Liver (tissue), 9 donors: Measurements from ENCODE around the gene CGB7. TPM values are rescaled to one million over a fixed set of nuclear protein-coding genes. Genes with fewer than 3 reads are reported as not detected.
A peak's percentile ranks its signal among the peaks of the same experiment; 100 is the strongest.

ENCODE experiments used
- DNase-seq: peaks from one replicate; pipeline ENCODE4 v3.0.0-alpha.2; 2017; ENCODE audit warnings: low spot score
- H3K27ac ChIP-seq, 2 donors: one replicate each; pipeline ENCODE4 v1.7.0; 2013; ENCODE audit warnings: inconsistent platforms in 2 of 2, low read length in 2 of 2, control low read depth in 1 of 2, low read depth in 1 of 2, mild to moderate bottlenecking in 1 of 2
- H3K27me3 ChIP-seq, 4 donors: one replicate each; pipeline versions ENCODE4 v1.6.1 to v1.7.0; 2013; ENCODE audit warnings: low read length in 3 of 4, inconsistent platforms in 1 of 4, mild to moderate bottlenecking in 1 of 4, moderate library complexity in 1 of 4; ENCODE audit not compliant: control insufficient read depth in 4 of 4, insufficient read depth in 4 of 4
- H3K36me3 ChIP-seq, 4 donors: one replicate each; pipeline versions ENCODE4 v1.6.1 to v1.7.0; 2013; ENCODE audit warnings: low read length in 3 of 4, mild to moderate bottlenecking in 3 of 4, low read depth in 1 of 4, moderate library complexity in 1 of 4; ENCODE audit not compliant: control insufficient read depth in 4 of 4, insufficient read depth in 3 of 4
- H3K4me1 ChIP-seq, 4 donors: one replicate each; pipeline versions ENCODE4 v1.6.1 to v1.7.0; 2013; ENCODE audit warnings: low read length in 3 of 4, mild to moderate bottlenecking in 3 of 4, moderate library complexity in 1 of 4; ENCODE audit not compliant: control insufficient read depth in 4 of 4, insufficient read depth in 4 of 4
- H3K4me3 ChIP-seq, 3 donors: one replicate each; pipeline versions ENCODE4 v1.6.1 to v1.7.0; 2013; ENCODE audit warnings: low read length in 3 of 3, control low read depth in 1 of 3, low read depth in 1 of 3, mild to moderate bottlenecking in 1 of 3
- H3K9ac ChIP-seq, 2 donors: one replicate each; pipeline ENCODE4 v1.7.0; 2013; ENCODE audit warnings: low read length in 2 of 2, mild to moderate bottlenecking in 2 of 2, moderate library complexity in 2 of 2, control low read depth in 1 of 2, low read depth in 1 of 2
- H3K9me3 ChIP-seq, 4 donors: one replicate each; pipeline versions ENCODE4 v1.6.1 to v1.7.0; 2013; ENCODE audit warnings: low read length in 3 of 4; ENCODE audit not compliant: control insufficient read depth in 4 of 4
- ATF3 ChIP-seq: IDR thresholded peaks from 2 replicates; pipeline ENCODE4 v1.6.1; 2016; ENCODE audit warnings: antibody characterized with exemption
- EGR1 ChIP-seq, 2 donors: IDR thresholded peaks; 2 replicates each; pipeline ENCODE4 v1.6.1; 2016 to 2018; ENCODE audit warnings: antibody characterized with exemption in 2 of 2, low read depth in 2 of 2
- FOXA1 ChIP-seq: IDR thresholded peaks from 2 replicates; pipeline ENCODE4 v1.6.1; 2016; ENCODE audit warnings: antibody characterized with exemption
- FOXA2 ChIP-seq: IDR thresholded peaks from 2 replicates; pipeline ENCODE4 v1.6.1; 2016; ENCODE audit warnings: antibody characterized with exemption
- GABPA ChIP-seq, 2 donors: IDR thresholded peaks in 1 of 2; conservative IDR thresholded peaks in 1 of 2; 2 replicates each; pipeline ENCODE4 v1.6.1; 2016; ENCODE audit warnings: antibody characterized with exemption in 2 of 2, mild to moderate bottlenecking in 1 of 2, moderate library complexity in 1 of 2
- HNF4A ChIP-seq, 2 donors: conservative IDR thresholded peaks; 2 replicates each; pipeline ENCODE4 v1.6.1; 2016; ENCODE audit warnings: antibody characterized with exemption in 2 of 2, mild to moderate bottlenecking in 2 of 2
- JUND ChIP-seq, 2 donors: IDR thresholded peaks; 2 replicates each; pipeline ENCODE4 v1.6.1; 2016; ENCODE audit warnings: antibody characterized with exemption in 2 of 2
- MAX ChIP-seq: IDR thresholded peaks from 2 replicates; pipeline ENCODE4 v1.6.1; 2016; ENCODE audit warnings: antibody characterized with exemption
- NR2F2 ChIP-seq: IDR thresholded peaks from 2 replicates; pipeline ENCODE4 v1.6.1; 2016; ENCODE audit warnings: antibody characterized with exemption
- RAD21 ChIP-seq, 2 donors: IDR thresholded peaks; 2 replicates each; pipeline ENCODE4 v1.6.1; 2016; ENCODE audit warnings: antibody characterized with exemption in 2 of 2, mild to moderate bottlenecking in 2 of 2
- REST ChIP-seq: IDR thresholded peaks from 2 replicates; pipeline ENCODE4 v1.6.1; 2016; ENCODE audit warnings: antibody characterized with exemption, mild to moderate bottlenecking
- RXRA ChIP-seq, 2 donors: IDR thresholded peaks; 2 replicates each; pipeline ENCODE4 v1.6.1; 2017 to 2018; ENCODE audit warnings: antibody characterized with exemption in 2 of 2, mild to moderate bottlenecking in 1 of 2
- SP1 ChIP-seq: IDR thresholded peaks from 2 replicates; pipeline ENCODE4 v1.6.1; 2018; ENCODE audit warnings: antibody characterized with exemption, mild to moderate bottlenecking
- TAF1 ChIP-seq: conservative IDR thresholded peaks from 2 replicates; pipeline ENCODE4 v1.6.1; 2016; ENCODE audit warnings: antibody characterized with exemption, mild to moderate bottlenecking
- ZBTB33 ChIP-seq: IDR thresholded peaks from 2 replicates; pipeline ENCODE4 v1.6.1; 2016; ENCODE audit warnings: antibody characterized with exemption
- WGBS: extraction: QIAGEN DNeasy Blood & Tissue Kit; methylation state at CpG from one replicate; pipeline ENCODE4 v1.1.7; 2013; 5-methylcytosine and 5-hydroxymethylcytosine counted together
- polyA plus RNA-seq, 2 donors: library from polyadenylated mRNA; stranded (reverse) in 1 of 2; unstranded in 1 of 2; fragments of 200-250 nt in 1 of 2; fragments of >200 nt in 1 of 2; fragmentation: Nextera tagmentation in 1 of 2; extraction: Ambion mirVana in 1 of 2; gene quantifications; one replicate each; pipeline versions ENCODE4 v1.2.1 to v1.2.3, GENCODE V29; 2013 to 2015
- total RNA-seq, 2 donors: library from RNA; depleted of rRNA; stranded (reverse); fragments of >200 nt; gene quantifications; one replicate each; pipeline ENCODE4 v1.2.3, GENCODE V29; 2014
- donor health status: healthy.
- donor health status: healthy.
- donor health status: healthy.
- donor health status: healthy.
- donor health status: healthy.

CGB7 gene
- total and polyA plus RNA-seq, 4 donors = not detected

- peak in 1 of 2 donors; percentile 67 for TF ChIP-seq GABPA (IDR thresholded peaks at IDR 0.05 in 1 of 2, conservative IDR thresholded peaks at IDR 0.05 in 1 of 2)
- peak in 1 of 2 donors; percentile 15 for TF ChIP-seq RAD21 (IDR thresholded peaks at IDR 0.05)
Observed at GRCh38 chr19:49085020-49085867, 27.7 kb upstream of the CGB7 start, which contains the start of gene SNRNP70 (continued).

- WGBS = 65% methylated on average over 26 of the region's 26 CpGs
- Histone ChIP-seq H3K4me3 (peak overlapping the region in 2 of 3 donors; percentile 36 to 49), H3K27me3 (no peaks in the 10 kb centered on the region), H3K27ac (peak overlapping the region; percentile 90), H3K9ac (peak overlapping the region; percentile 14 to 22), H3K4me1 (peaks cover 11 to 26% (median 19%) of the 10 kb centered on the region in 4 donors), H3K9me3 (no peaks in the 10 kb centered on the region), H3K36me3 (peaks cover 0 to 12% (median 6%) of the 10 kb centered on the region in 4 donors)
- no peak for DNase-seq
- no peak for TF ChIP-seq RXRA (IDR thresholded peaks at IDR 0.05)
- TF ChIP-seq TAF1 = peak; percentile 14
Observed at GRCh38 chr19:49084206-49085019, 26.9 kb upstream of the CGB7 start.

GRCh38 chr19:49081273-49081672 is 23.7 kb upstream of the CGB7 start:
- 92% methylated on average over 1 of the region's 1 CpG for WGBS

More at GRCh38 chr19:49081273-49081672, 23.7 kb upstream of the CGB7 start:
- H3K9me3 ChIP-seq = no peaks in the 10 kb centered on the region
- no peak overlapping the region for H3K9ac ChIP-seq
- no peak overlapping the region for H3K4me3 ChIP-seq
- no peak for DNase-seq
- H3K27me3 ChIP-seq = no peaks in the 10 kb centered on the region
- H3K36me3 ChIP-seq = no peaks in the 10 kb centered on the region
- no peak overlapping the region for H3K27ac ChIP-seq
- peaks cover 4 to 10% (median 6%) of the 10 kb centered on the region in 4 donors for H3K4me1 ChIP-seq
- no peak for TF ChIP-seq HNF4A (conservative IDR thresholded peaks at IDR 0.05)
- TF ChIP-seq GABPA (IDR thresholded peaks at IDR 0.05 in 1 of 2, conservative IDR thresholded peaks at IDR 0.05 in 1 of 2) = no peak
- no peak for TF ChIP-seq REST
- TF ChIP-seq NR2F2 = no peak
- TF ChIP-seq TAF1 = no peak
- TF ChIP-seq JUND (IDR thresholded peaks at IDR 0.05) = no peak
- TF ChIP-seq ZBTB33 = no peak
- TF ChIP-seq RAD21 (IDR thresholded peaks at IDR 0.05) = no peak
- no peak for TF ChIP-seq MAX
- TF ChIP-seq ATF3 = no peak
- no peak for TF ChIP-seq EGR1 (IDR thresholded peaks at IDR 0.05; ENCODE audit: low read depth in 2 of 2)
- TF ChIP-seq SP1 = no peak
- no peak for TF ChIP-seq RXRA (IDR thresholded peaks at IDR 0.05)
- no peak for TF ChIP-seq FOXA2
- no peak for TF ChIP-seq FOXA1
